Islet precursor cell (in vitro differentiated cells): ENCODE data around the gene BEAN1.
"Not testable (repeated sequence)": the region's sequence is repeated elsewhere in the genome, so short reads cannot be mapped to it uniquely, and the experiment has no call there.

Experiments
- DNase-seq: peaks from one replicate; pipeline ENCODE4 v3.0.0-alpha.2; 2018

Gene BEAN1

DNA sequence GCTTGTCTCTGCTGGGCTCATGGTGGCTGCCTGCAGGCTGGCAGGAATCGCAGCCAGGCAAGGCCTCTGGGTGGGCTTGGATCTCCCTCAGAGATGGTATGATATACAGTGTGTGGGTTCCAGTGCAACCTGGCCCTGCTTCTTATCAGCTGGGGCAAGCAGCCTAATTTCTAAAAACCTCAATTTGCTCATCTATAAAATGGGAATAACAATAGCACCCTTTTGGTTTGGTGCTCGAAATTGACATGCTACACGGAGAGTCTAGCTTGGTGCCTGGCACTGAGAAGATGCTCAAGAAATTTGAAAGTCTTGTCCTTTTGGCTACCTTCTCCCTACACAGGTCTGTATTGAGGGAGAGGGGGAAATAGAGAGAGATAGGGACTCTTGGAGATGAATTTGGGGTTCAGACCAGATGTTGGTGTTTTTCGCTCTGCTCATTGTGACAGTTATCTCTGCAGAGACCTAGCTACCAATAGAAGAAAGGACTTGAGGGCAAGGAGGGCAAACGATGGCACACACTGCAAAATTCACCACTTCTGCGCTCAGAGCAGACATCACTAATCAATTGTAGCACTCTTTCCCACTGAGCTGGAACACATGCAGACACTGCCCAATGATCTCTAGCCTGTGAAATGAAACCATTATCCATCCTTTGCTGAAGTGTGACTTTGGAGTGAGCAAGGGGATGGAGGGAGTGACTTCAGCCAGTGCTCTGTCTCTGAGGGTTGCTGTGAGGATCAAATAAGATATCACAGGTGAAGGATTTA is 15.6 kb downstream of the BEAN1 start:
- no peak for DNase-seq

DNA sequence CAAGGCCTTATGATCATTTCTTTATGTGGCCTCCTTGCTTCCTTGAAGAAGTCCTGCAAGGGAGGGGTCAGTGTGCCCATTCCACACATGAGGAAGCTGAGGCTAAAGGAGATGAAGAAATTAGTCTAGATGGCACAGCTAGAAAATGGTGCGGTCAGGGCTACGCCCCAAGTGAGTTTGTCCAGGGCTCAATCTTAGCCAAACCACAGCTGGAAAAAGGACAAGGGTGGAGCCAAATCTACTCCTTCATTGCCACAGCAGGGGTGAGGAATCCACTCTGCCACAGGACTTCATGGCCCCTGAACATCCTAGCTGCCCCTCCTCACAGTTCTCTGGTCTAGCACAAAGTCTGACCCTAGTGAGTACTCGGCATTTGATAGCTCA is 16.2 kb downstream of the BEAN1 start:
- peak; percentile 14 for DNase-seq

GRCh38 chr16:66444049-66444481 is 17.0 kb downstream of the BEAN1 start:
- DNase-seq, result peak; percentile 55

- no peak for DNase-seq
Observed at GRCh38 chr16:66446737-66447136, 19.6 kb downstream of the BEAN1 start.

DNA sequence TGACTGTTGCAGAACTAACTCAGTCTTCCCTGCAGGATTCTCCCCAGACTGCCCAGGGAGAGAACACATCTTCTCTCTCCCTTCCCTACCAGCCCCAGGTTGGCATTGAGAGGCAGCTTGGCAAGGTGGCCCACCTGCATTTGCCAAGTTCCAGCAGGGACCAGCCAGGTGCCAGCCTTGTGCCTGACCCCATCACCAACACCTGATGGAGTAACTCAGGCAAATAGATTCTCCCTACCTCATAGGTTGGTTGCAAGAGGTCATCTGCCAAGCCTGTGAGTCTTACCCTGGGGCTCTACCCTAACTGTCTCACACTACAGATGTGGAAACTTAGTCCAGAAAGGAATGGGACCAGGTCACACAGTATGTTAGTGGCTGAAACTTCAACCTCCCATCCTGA is 20.4 kb downstream of the BEAN1 start:
- no peak for DNase-seq

DNA sequence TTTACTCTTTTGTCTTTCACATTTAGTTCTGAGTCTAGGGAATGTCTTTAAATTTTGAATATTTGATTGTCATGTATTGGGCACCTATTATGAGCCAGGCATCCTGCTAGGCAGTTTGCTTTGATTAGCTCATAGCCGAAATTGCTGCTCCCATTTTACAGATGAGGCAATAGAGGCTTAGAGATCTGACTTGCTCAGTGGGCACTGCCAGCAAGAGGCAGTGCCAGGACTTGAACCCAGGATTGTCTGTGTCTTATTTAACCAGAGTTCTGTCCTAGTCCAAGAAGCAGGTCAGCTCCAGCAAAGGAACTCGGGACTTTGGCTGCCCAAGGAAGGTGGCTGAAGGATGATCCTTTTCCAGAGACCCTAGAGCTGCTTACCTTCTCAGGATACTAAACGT is 24.5 kb downstream of the BEAN1 start:
- DNase-seq, result no peak

DNA sequence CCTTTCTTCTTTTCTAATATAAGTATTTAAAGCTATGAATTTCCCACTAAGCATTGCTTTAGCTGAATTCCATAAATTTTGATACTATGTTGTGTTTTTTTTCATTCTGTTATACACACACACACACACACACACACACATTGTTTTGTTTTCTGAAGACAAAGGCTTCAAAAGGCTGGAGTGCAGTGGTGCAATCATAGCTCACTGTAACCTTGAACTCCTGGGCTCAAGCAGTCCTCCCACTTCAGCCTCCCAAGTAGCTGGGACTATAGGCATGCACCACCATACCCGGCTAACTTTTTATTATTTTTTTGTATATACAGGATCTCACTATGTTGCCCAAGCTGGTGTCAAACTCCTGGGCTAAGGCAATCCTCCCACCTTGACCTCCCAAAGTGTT is 26.1 kb downstream of the BEAN1 start:
- not testable (repeated sequence) for DNase-seq

DNA sequence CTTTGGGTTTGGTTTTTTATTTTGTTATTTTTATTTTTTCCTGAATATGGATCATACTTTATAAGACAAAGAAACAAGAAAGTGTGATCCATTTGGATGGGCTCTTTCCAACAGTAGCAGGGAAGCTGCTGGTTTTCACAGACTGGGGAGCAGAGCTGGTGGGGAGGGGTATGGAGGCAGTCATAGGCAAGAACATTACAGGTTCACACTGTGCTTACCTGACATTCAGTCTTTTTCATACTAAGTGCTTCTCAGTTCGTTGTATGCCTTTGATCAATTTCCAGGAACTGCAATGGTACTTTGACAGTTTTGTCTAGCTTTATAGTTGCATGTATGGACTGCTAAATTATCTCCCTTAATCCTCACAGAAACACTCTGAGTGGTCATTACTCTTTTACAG is 27.7 kb downstream of the BEAN1 start:
- no peak for DNase-seq

GRCh38 chr16:66455970-66456369 is 28.9 kb downstream of the BEAN1 start:
- DNase-seq, result no peak

GRCh38 chr16:66457888-66458287 is 30.8 kb downstream of the BEAN1 start:
- peak; percentile 90 for DNase-seq

DNA sequence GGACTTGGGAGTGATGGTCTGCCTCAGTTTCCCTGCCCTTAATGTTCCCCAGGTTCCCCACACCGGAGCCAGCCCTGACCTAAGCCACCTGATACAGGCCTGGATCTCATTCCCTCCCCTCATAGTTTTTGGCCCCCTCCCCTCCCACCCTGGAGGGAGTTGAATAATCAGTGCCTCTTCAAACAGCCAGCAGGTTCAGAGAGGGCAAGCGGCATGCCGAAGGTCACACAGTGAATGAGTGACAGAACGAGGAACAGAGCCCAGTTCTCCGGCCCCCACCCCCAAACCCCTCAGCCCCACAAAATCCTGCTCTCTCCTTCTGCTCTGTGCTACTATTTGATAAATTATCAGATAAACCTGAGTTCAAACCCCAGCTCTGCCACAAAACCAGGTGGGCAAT is 31.2 kb downstream of the BEAN1 start:
- no peak for DNase-seq

GRCh38 chr16:66458853-66459252 is 31.8 kb downstream of the BEAN1 start:
- no peak for DNase-seq

GRCh38 chr16:66459878-66460277 is 32.8 kb downstream of the BEAN1 start:
- peak; percentile 85 for DNase-seq

GRCh38 chr16:66460703-66461102 is 33.6 kb downstream of the BEAN1 start:
- DNase-seq, result no peak

DNA sequence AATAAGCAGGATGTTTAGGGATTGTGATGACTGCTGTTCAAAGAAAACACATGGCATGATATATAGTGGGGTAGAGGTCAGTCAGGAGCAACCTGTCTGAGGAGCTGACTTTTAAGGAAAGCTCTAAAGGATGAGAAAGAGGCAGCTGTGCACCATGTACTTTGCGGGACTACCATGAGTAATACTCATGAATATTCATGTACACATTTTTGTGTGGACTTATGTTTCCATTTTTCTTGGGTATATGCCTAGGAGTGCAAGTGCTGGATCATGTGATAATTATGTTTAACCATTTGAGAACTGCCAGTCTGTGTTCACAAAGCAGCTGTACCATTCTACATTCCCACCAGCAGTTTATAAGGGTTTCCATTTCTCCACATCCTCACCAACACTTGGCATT is 35.8 kb downstream of the BEAN1 start:
- no peak for DNase-seq

DNA sequence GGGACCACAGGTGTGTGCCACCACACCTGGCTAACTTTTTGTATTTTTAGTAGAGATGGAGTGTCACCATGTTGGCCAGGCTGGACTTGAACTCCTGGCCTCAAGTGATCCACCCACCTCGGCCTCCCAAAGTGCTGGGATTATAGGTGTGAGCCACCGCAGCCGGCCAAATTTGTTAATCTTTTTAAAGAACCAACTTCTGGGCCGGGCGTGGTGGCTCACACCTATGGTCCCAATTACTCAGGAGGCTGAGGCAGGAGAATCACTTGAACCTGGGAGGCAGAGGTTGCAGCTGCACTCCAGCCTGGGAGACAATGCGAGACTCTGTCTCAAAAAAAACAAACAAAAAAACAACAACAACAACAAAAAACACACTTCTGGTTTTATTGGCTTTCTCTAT is 38.9 kb downstream of the BEAN1 start:
- not testable (repeated sequence) for DNase-seq

- DNase-seq, result not testable (repeated sequence)
Observed at GRCh38 chr16:66466636-66467035, 39.5 kb downstream of the BEAN1 start.

DNA sequence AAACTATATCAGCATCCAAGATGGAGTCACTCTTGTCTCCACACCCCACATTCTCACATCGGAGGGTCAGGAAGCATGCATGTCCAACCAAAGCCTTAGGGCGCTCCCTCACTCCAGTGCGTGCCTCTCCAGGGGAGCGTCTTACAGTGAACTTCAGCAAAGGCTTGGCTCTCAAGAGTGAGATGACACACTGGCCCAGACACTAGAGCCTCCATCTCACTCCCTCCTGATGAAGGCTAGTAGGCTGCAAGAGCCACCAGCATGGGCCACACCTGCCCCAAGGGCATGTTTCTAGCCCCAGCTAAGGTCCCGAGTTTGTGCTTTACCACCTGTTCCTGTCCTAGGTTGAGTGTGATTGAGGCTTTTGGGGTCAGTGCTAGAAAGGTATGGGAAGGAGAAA is 40.5 kb downstream of the BEAN1 start:
- no peak for DNase-seq

DNA sequence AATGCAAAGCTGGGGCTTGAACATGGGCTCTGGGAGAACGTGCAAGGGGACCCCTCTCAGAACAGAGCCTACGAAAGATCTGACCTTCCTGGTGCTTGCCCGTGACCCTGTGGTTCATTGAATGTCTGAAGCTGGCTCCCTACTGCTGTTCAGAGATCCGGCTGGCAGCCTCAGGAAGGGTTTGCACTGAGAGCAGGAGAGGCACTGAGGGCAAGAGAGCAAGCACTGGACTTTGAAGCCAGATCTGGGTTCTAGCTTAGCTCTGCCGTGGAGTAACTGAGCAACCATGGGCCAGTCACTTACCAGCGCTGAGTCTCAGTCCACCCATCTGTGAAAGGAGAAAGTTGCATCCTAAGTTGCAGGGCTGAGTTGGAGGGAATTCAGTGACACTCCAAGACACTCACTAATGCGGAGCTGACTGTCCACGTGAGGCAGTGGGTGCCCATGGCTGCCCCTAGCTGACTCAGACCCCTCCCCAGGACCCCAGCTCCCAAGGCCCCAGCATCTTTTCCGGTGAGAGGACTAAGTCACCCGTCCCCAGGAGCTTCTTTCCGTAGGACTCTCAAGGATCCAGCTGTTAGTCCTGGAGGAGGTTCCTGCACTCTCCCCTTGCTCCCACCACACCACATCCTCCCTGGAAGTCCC is 41.3 kb downstream of the BEAN1 start:
- DNase-seq, result no peak

GRCh38 chr16:66469291-66469946 is 42.3 kb downstream of the BEAN1 start:
- DNase-seq, result no peak

DNA sequence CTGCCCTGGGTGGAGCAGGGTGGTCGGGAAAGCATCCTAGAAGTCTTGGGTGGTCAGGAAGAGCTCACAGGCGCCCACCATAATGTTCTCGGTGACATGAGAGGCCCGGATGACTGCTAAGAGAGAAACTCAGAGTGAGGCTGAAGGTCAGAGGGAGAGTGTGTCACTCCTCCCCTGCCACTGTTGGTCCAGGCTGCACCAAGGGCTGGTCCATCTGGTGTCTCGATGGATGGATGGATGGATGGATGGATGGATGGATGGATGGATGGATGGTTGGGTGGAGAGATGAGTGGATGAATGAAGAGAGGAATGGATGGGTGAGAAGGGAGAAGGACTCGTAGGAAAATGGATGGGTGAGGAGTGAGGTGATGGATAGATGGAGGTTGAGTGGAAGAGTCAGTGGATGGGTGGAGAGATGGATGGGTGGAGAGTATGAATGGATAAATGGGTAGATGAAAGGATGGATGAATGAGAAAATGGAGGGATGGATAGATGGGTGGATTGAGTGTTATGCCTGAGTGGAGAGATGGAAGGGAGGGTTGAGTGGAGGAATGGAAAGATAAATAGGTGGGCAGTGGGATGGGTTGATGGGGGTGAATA is 43.0 kb downstream of the BEAN1 start:
- DNase-seq, result no peak

- no peak for DNase-seq
Observed at GRCh38 chr16:66470556-66470955, 43.5 kb downstream of the BEAN1 start.

GRCh38 chr16:66471264-66471663 is 44.2 kb downstream of the BEAN1 start:
- no peak for DNase-seq
